Upper lobe of left lung (tissue), 6 donors: Measurements from ENCODE around the gene CDK5RAP2. TPM values are rescaled to one million over a fixed set of nuclear protein-coding genes. Genes with fewer than 3 reads are reported as not detected.

Experiments
- ATAC-seq, 2 donors: fragments of 200-7000 bp; cut with Tn5 transposase; one replicate each; pipeline ENCODE4 v1.9.1; 2022; ENCODE audit warnings: mild to moderate bottlenecking in 2 of 2, moderate library complexity in 2 of 2; ENCODE audit not compliant: low FRiP score in 2 of 2
- DNase-seq, 2 donors: peaks; one replicate each; pipeline ENCODE4 v3.0.0-alpha.2; 2019 to 2020
- H3K27ac ChIP-seq, 4 donors: fragments of 200-600 bp; sonication (generic); one replicate each; pipeline ENCODE4 v1.5.1; 2016 to 2019
- H3K27me3 ChIP-seq, 4 donors: fragments of 200-600 bp; sonication (generic); one replicate each; pipeline ENCODE4 v1.5.1; 2017 to 2019
- H3K36me3 ChIP-seq, 4 donors: fragments of 200-600 bp; sonication (generic); one replicate each; pipeline ENCODE4 v1.5.1; 2016 to 2019
- H3K4me1 ChIP-seq, 4 donors: fragments of 200-600 bp; sonication (generic); one replicate each; pipeline ENCODE4 v1.5.1; 2018 to 2019
- H3K4me3 ChIP-seq, 4 donors: fragments of 200-600 bp; sonication (generic); one replicate each; pipeline ENCODE4 v1.5.1; 2017 to 2019; ENCODE audit warnings: mild to moderate bottlenecking in 2 of 4, moderate library complexity in 1 of 4
- H3K9me3 ChIP-seq, 4 donors: fragments of 200-600 bp; sonication (generic); one replicate each; pipeline ENCODE4 v1.5.1; 2018 to 2019
- CTCF ChIP-seq, 6 experiments: fragments of 450-650 bp in 4 of 6; fragments of 200-600 bp in 2 of 6; sonication (generic) in 2 of 6; IDR thresholded peaks; one replicate each; pipeline ENCODE4 v1.5.1; 2016 to 2019; ENCODE audit warnings: antibody characterized with exemption in 6 of 6
- EP300 ChIP-seq, 4 donors: sonication (generic); formaldehyde crosslinking; IDR thresholded peaks; one replicate each; pipeline ENCODE4 v1.5.1; 2017; ENCODE audit warnings: antibody characterized with exemption in 4 of 4, control low read depth in 2 of 4
- POLR2A ChIP-seq, 4 donors: fragments of 450-650 bp; IDR thresholded peaks; one replicate each; pipeline ENCODE4 v1.5.1; 2016 to 2017; ENCODE audit warnings: antibody characterized with exemption in 4 of 4, mild to moderate bottlenecking in 2 of 4
- POLR2AphosphoS5 ChIP-seq, 2 donors: sonication (generic); formaldehyde crosslinking; IDR thresholded peaks; one replicate each; pipeline ENCODE4 v1.5.1; 2017; ENCODE audit warnings: antibody characterized with exemption in 2 of 2
- WGBS, 2 donors: methylation state at CpG; one replicate each; pipeline ENCODE4 v1.1.5; 2017 to 2018; 5-methylcytosine and 5-hydroxymethylcytosine counted together
- total RNA-seq, 6 donors: library from RNA; depleted of rRNA in 4 of 6; stranded (reverse); fragments of >200 nt in 4 of 6; gene quantifications; one replicate each; pipeline versions ENCODE4 v1.1.0 to v1.2.1, GENCODE V29; 2016 to 2021
- donor health status: DM: no; HTN: no; CAD: no; lungs with moderate emphysema.
- donor health status: DM: no; HTN: yes; CAD: no; lungs with severe emphysema.

CDK5RAP2 gene
- total RNA-seq, 6 donors from 2014 or later: 41.7 to 137 (median 51.6) TPM

- H3K9me3 ChIP-seq: no peaks in the 10 kb centered on the region
- H3K27ac ChIP-seq: peak overlapping the region in 3 of 4 donors; percentile 1 to 41 (median 38)
- no peak for TF ChIP-seq POLR2AphosphoS5 (IDR thresholded peaks at IDR 0.05)
- no peak for TF ChIP-seq POLR2A (IDR thresholded peaks at IDR 0.05)
- TF ChIP-seq CTCF (IDR thresholded peaks at IDR 0.05): peak in 3 of 6 experiments; percentile 18 to 37 (median 31)
- H3K4me3 ChIP-seq: no peak overlapping the region
- H3K27me3 ChIP-seq: no peaks in the 10 kb centered on the region
- DNase-seq (no peak), ATAC-seq (no peak)
- 88 to 96% methylated on average over 9 of the region's 9 CpGs for WGBS, 2 donors
- H3K36me3 ChIP-seq: peaks cover 0 to 39% (median 7%) of the 10 kb centered on the region in 4 donors
- peaks cover 19 to 39% (median 32%) of the 10 kb centered on the region in 4 donors for H3K4me1 ChIP-seq
Measured at GRCh38 chr9:120438836-120439546, 141.0 kb downstream of the CDK5RAP2 start.

- peaks cover 0 to 31% (median 5%) of the 10 kb centered on the region in 4 donors for H3K36me3 ChIP-seq
- ATAC-seq: no peak
- peak; percentile 36 to 66 for TF ChIP-seq POLR2AphosphoS5 (IDR thresholded peaks at IDR 0.05)
- TF ChIP-seq POLR2A (IDR thresholded peaks at IDR 0.05): no peak
- no peak for TF ChIP-seq EP300 (IDR thresholded peaks at IDR 0.05)
- TF ChIP-seq CTCF (IDR thresholded peaks at IDR 0.05): no peak
Measured at GRCh38 chr9:120438111-120438510, 141.9 kb downstream of the CDK5RAP2 start.

GRCh38 chr9:120436983-120437475 lies 142.9 kb downstream of the CDK5RAP2 start:
- H3K9me3 ChIP-seq: no peaks in the 10 kb centered on the region
- TF ChIP-seq POLR2AphosphoS5 (IDR thresholded peaks at IDR 0.05) (peak in 1 of 2 donors; percentile 53), POLR2A (IDR thresholded peaks at IDR 0.05) (no peak)
- no peaks in the 10 kb centered on the region for H3K27me3 ChIP-seq
- peak in 1 of 2 donors; percentile 79 for DNase-seq
- ATAC-seq: peak; percentile 55 to 59
- H3K27ac ChIP-seq: peak overlapping the region; percentile 7 to 65 (median 32)
- H3K36me3 ChIP-seq: peaks cover 0 to 22% (median 4%) of the 10 kb centered on the region in 4 donors
- WGBS, 2 donors: 59 to 74% methylated on average over 9 of the region's 9 CpGs
- H3K4me3 ChIP-seq: no peak overlapping the region
- H3K4me1 ChIP-seq: peaks cover 19 to 51% (median 31%) of the 10 kb centered on the region in 4 donors

More at GRCh38 chr9:120438111-120438510, 141.9 kb downstream of the CDK5RAP2 start:
- Histone ChIP-seq H3K9me3 (no peaks in the 10 kb centered on the region), H3K4me1 (peaks cover 19 to 43% (median 32%) of the 10 kb centered on the region in 4 donors), H3K27ac (peak overlapping the region; percentile 1 to 65 (median 24)), H3K4me3 (no peak overlapping the region), H3K27me3 (no peaks in the 10 kb centered on the region)
- 30 to 63% methylated on average over 2 of the region's 2 CpGs for whole genome bisulfite sequencing, 2 donors
- DNase-seq: no peak

- no peak overlapping the region for H3K4me3 ChIP-seq
- H3K9me3 ChIP-seq: no peaks in the 10 kb centered on the region
- no peak for DNase-seq
- no peaks in the 10 kb centered on the region for H3K27me3 ChIP-seq
- 79 to 90% methylated on average over 3 of the region's 3 CpGs for WGBS, 2 donors
- TF ChIP-seq CTCF (IDR thresholded peaks at IDR 0.05) (no peak), POLR2A (IDR thresholded peaks at IDR 0.05) (no peak), EP300 (IDR thresholded peaks at IDR 0.05) (no peak), POLR2AphosphoS5 (IDR thresholded peaks at IDR 0.05) (no peak)
- ATAC-seq: no peak
- peaks cover 19 to 51% (median 33%) of the 10 kb centered on the region in 4 donors for H3K4me1 ChIP-seq
- peaks cover 0 to 22% (median 4%) of the 10 kb centered on the region in 4 donors for H3K36me3 ChIP-seq
- peak overlapping the region in 2 of 4 donors; percentile 7 to 65 for H3K27ac ChIP-seq
Measured at GRCh38 chr9:120436446-120436845, 143.5 kb downstream of the CDK5RAP2 start.

GRCh38 chr9:120435091-120435490 lies 144.9 kb downstream of the CDK5RAP2 start:
- ATAC-seq: peak in 1 of 2 donors; percentile 66
- no peak for DNase-seq
- peak overlapping the region; percentile 11 to 61 (median 39) for H3K27ac ChIP-seq
- H3K9me3 ChIP-seq: no peaks in the 10 kb centered on the region
- peaks cover 0 to 12% (median 0%) of the 10 kb centered on the region in 4 donors for H3K36me3 ChIP-seq
- 60 to 70% methylated on average over 1 of the region's 1 CpG for WGBS, 2 donors
- H3K27me3 ChIP-seq: no peaks in the 10 kb centered on the region
- TF ChIP-seq POLR2A (IDR thresholded peaks at IDR 0.05) (no peak), EP300 (IDR thresholded peaks at IDR 0.05) (peak in 1 of 4 donors; percentile 18)
- peaks cover 19 to 51% (median 32%) of the 10 kb centered on the region in 4 donors for H3K4me1 ChIP-seq
- no peak overlapping the region for H3K4me3 ChIP-seq
